Astrocyte (in vitro differentiated cells and primary cell): ENCODE results near the gene PAMR1. TPM values are rescaled to one million over a fixed set of nuclear protein-coding genes. Genes with fewer than 3 reads are reported as not detected.

Experiments used
- DNase-seq: peaks from one replicate; pipeline ENCODE4 v3.0.0-alpha.2; 2010; ENCODE audit warnings: low read depth
- FAIRE-seq: peaks from 2 replicates; lab custom pipeline; 2011; peaks lifted over from hg19 to GRCh38; lab: Jason Lieb, UNC
- H2AFZ ChIP-seq: 2 replicates; pipeline ENCODE4 v1.6.0; 2012; ENCODE audit warnings: low read depth, low read length, inconsistent platforms
- H3K27ac ChIP-seq: 2 replicates; pipeline ENCODE4 v1.5.1; 2011; ENCODE audit warnings: low read depth, low read length, inconsistent platforms
- H3K27me3 ChIP-seq: 2 replicates; pipeline ENCODE4 v1.6.0; 2011; ENCODE audit warnings: low read length, inconsistent platforms; ENCODE audit not compliant: insufficient read depth
- H3K36me3 ChIP-seq: 2 replicates; pipeline ENCODE4 v1.5.1; 2011; ENCODE audit warnings: low read length, inconsistent platforms; ENCODE audit not compliant: insufficient read depth
- H3K4me1 ChIP-seq: 2 replicates; pipeline ENCODE4 v1.5.1; 2011; ENCODE audit warnings: low read length, inconsistent platforms; ENCODE audit not compliant: insufficient read depth
- H3K4me2 ChIP-seq: 2 replicates; pipeline ENCODE4 v1.6.0; 2012; ENCODE audit warnings: low read length, inconsistent platforms
- H3K4me3 ChIP-seq: 2 replicates; pipeline ENCODE4 v1.5.1; 2011; ENCODE audit warnings: low read depth, mild to moderate bottlenecking, low read length, inconsistent platforms; ENCODE audit not compliant: insufficient read depth
- H3K79me2 ChIP-seq: 2 replicates; pipeline ENCODE4 v1.6.0; 2012; ENCODE audit warnings: mild to moderate bottlenecking, low read length, inconsistent platforms; ENCODE audit not compliant: insufficient read depth
- H3K9ac ChIP-seq: 2 replicates; pipeline ENCODE4 v1.6.0; 2012; ENCODE audit warnings: mild to moderate bottlenecking, low read length, inconsistent platforms
- H3K9me3 ChIP-seq: 2 replicates; pipeline ENCODE4 v1.5.1; 2012; ENCODE audit warnings: low read depth, mild to moderate bottlenecking, low read length, inconsistent platforms; ENCODE audit not compliant: insufficient read depth
- H4K20me1 ChIP-seq: 2 replicates; pipeline ENCODE4 v1.6.0; 2012; ENCODE audit warnings: low read length, inconsistent platforms; ENCODE audit not compliant: insufficient read depth
- H3K27ac Mint-ChIP-seq: one replicate; pipeline ENCODE4 v1.8.0; 2021; ENCODE audit warnings: mild to moderate bottlenecking, mixed read lengths; ENCODE audit not compliant: unreplicated experiment
- H3K27me3 Mint-ChIP-seq: one replicate; pipeline ENCODE4 v1.8.0; 2021; ENCODE audit warnings: low read depth, mixed read lengths; ENCODE audit not compliant: unreplicated experiment
- H3K36me3 Mint-ChIP-seq: one replicate; pipeline ENCODE4 v1.8.0; 2021; ENCODE audit warnings: low read depth, mixed read lengths; ENCODE audit not compliant: unreplicated experiment
- H3K4me1 Mint-ChIP-seq: one replicate; pipeline ENCODE4 v1.8.0; 2021; ENCODE audit warnings: low read depth, mixed read lengths; ENCODE audit not compliant: unreplicated experiment
- H3K4me3 Mint-ChIP-seq: one replicate; pipeline ENCODE4 v1.8.0; 2021; ENCODE audit warnings: mild to moderate bottlenecking, moderate library complexity, mixed read lengths; ENCODE audit not compliant: unreplicated experiment
- H3K9me3 Mint-ChIP-seq: one replicate; pipeline ENCODE4 v1.8.0; 2021; ENCODE audit warnings: mild to moderate bottlenecking, mixed read lengths; ENCODE audit not compliant: unreplicated experiment
- EZH2 ChIP-seq: IDR thresholded peaks from 2 replicates; pipeline ENCODE4 v1.6.1; 2012; ENCODE audit warnings: mild to moderate bottlenecking, low read length, inconsistent platforms; ENCODE audit not compliant: insufficient read depth
- total RNA-seq: library from RNA; stranded (reverse); gene quantifications from 2 replicates; pipeline ENCODE4 v1.2.1, GENCODE V29; 2021
- TF ChIP-seq, protein P1 (sequence below): IDR thresholded peaks from 2 replicates; pipeline ENCODE4 v1.5.1; 2011; ENCODE audit warnings: low read depth, mild to moderate bottlenecking, inconsistent platforms, low read length, moderate library complexity; ENCODE audit not compliant: insufficient read depth

Gene PAMR1
- total RNA-seq, 1 donor from 2014 or later: 12.6 TPM

DNA sequence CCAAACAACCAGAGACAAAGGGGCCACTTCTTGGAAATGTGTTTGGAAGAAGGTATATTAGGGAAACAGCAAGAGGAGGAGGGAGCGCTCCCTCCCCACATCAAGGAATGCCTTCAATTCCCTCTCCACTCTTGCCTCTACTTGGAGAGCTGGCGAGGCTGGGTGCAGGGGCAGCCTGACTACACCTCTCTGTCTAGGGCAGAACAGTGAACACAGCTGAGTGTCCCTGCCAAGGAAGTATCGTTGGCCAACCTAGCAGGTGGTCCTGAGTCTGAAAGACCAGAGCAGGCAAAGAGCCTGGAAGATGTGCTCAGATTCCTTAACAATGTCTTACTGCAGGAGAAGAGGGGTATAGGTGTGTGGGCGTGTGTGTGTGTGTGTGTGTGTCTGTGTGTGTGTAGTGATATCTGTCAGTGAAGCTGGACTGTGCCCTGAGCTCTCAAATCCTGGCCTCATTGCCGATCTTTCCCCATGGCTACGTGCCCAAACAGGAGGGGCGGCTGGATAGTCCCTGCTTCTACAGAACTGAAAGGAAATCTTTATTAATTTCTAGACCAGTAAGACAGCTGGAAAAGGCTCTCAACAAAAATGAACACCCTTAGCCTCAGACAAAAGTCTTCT is 46.8 kb downstream of the PAMR1 start:
- Histone ChIP-seq H3K79me2 (no peaks in the 10 kb centered on the region), H3K27me3 (no peaks in the 10 kb centered on the region), H3K36me3 (no peaks in the 10 kb centered on the region), H3K27ac (no peak overlapping the region), H3K9ac (no peak overlapping the region), H4K20me1 (no peaks in the 10 kb centered on the region), H3K9me3 (peaks cover 4% of the 10 kb centered on the region), H3K4me3 (no peak overlapping the region), H3K4me1 (peaks cover 4% of the 10 kb centered on the region), H2AFZ (peak overlapping the region; percentile 1), H3K4me2 (peak overlapping the region; percentile 8)
- DNase-seq (no peak), FAIRE-seq (no peak)
- Mint-ChIP-seq H3K4me1 (peaks cover 5% of the 10 kb centered on the region), H3K36me3 (peaks cover 6% of the 10 kb centered on the region), H3K9me3 (peaks cover 14% of the 10 kb centered on the region), H3K4me3 (no peak overlapping the region), H3K27me3 (peaks cover 10% of the 10 kb centered on the region), H3K27ac (no peak overlapping the region)
- TF ChIP-seq, protein P1, sequence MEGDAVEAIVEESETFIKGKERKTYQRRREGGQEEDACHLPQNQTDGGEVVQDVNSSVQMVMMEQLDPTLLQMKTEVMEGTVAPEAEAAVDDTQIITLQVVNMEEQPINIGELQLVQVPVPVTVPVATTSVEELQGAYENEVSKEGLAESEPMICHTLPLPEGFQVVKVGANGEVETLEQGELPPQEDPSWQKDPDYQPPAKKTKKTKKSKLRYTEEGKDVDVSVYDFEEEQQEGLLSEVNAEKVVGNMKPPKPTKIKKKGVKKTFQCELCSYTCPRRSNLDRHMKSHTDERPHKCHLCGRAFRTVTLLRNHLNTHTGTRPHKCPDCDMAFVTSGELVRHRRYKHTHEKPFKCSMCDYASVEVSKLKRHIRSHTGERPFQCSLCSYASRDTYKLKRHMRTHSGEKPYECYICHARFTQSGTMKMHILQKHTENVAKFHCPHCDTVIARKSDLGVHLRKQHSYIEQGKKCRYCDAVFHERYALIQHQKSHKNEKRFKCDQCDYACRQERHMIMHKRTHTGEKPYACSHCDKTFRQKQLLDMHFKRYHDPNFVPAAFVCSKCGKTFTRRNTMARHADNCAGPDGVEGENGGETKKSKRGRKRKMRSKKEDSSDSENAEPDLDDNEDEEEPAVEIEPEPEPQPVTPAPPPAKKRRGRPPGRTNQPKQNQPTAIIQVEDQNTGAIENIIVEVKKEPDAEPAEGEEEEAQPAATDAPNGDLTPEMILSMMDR: no peak
- TF ChIP-seq EZH2: no peak

DNA sequence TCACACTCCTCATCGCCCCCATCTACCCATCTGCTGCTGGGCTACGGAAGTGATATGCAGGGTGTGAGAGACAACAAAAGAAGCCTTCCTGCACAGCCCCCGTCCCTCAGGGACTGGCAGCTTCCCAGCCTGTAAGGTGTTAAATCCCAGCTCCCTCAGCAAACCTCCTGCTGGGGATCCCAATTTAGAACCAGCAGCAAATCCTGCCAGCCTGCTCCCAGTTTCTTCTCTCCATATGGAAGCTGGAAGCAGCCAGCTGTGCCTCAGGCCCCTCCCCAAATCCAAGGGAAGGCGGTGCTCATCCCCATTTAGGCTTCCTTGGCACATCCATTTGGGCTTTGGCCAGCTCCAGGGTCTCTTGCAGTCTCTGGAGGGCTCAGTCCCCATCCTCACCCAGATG is 47.5 kb downstream of the PAMR1 start:
- DNase-seq (no peak), FAIRE-seq (no peak)
- Mint-ChIP-seq H3K4me1 (no peaks in the 10 kb centered on the region), H3K36me3 (peaks cover 6% of the 10 kb centered on the region), H3K27me3 (peaks cover 11% of the 10 kb centered on the region), H3K4me3 (no peak overlapping the region), H3K9me3 (peaks cover 14% of the 10 kb centered on the region), H3K27ac (no peak overlapping the region)
- H2AFZ ChIP-seq: no peak overlapping the region
- no peaks in the 10 kb centered on the region for H4K20me1 ChIP-seq
- no peaks in the 10 kb centered on the region for H3K36me3 ChIP-seq
- peaks cover under 1% of the 10 kb centered on the region for H3K9me3 ChIP-seq
- H3K9ac ChIP-seq: no peak overlapping the region
- H3K79me2 ChIP-seq: no peaks in the 10 kb centered on the region
- no peak for TF ChIP-seq EZH2
- TF ChIP-seq, protein P1: no peak
- H3K27ac ChIP-seq: no peak overlapping the region
- no peak overlapping the region for H3K4me2 ChIP-seq
- no peak overlapping the region for H3K4me3 ChIP-seq
- no peaks in the 10 kb centered on the region for H3K4me1 ChIP-seq
- no peaks in the 10 kb centered on the region for H3K27me3 ChIP-seq

DNA sequence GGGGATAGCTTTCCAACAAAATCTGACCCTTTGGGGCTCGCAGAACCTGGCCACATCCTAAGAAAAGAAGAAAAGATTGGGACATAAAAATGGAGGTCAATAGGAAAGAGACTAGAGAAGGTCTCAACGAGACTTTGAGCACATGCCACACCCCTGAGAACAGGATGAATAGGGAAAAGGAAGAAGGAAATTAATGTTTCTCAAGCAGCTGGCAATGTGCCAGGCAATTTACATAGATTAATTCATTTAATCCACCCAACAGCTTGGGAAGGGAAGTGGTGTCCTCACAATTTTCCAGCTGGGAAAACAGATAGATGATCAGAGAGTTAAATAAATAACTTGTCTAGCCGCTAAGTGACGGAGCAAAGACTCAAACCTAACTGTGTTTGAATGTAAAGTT is 50.7 kb downstream of the PAMR1 start:
- TF ChIP-seq, protein P1: no peak
- no peak for TF ChIP-seq EZH2
- no peak for FAIRE-seq
- H3K9me3 Mint-ChIP-seq: no peaks in the 10 kb centered on the region

More for the DNA sequence above, 50.7 kb downstream of the PAMR1 start:
- H3K36me3 ChIP-seq: no peaks in the 10 kb centered on the region
- no peak overlapping the region for H3K9ac ChIP-seq
- no peaks in the 10 kb centered on the region for H3K79me2 ChIP-seq
- no peak overlapping the region for H3K4me2 ChIP-seq
- no peak overlapping the region for H3K27ac Mint-ChIP-seq
- peaks cover 26% of the 10 kb centered on the region for H3K27me3 Mint-ChIP-seq
- H3K4me3 ChIP-seq: no peak overlapping the region
- H2AFZ ChIP-seq: no peak overlapping the region
- no peaks in the 10 kb centered on the region for H3K27me3 ChIP-seq
- no peak for DNase-seq
- H3K27ac ChIP-seq: no peak overlapping the region
- no peaks in the 10 kb centered on the region for H3K9me3 ChIP-seq
- H3K36me3 Mint-ChIP-seq: peaks cover 13% of the 10 kb centered on the region
- no peaks in the 10 kb centered on the region for H4K20me1 ChIP-seq
- H3K4me1 ChIP-seq: no peaks in the 10 kb centered on the region
- H3K4me3 Mint-ChIP-seq: no peak overlapping the region
- H3K4me1 Mint-ChIP-seq: no peaks in the 10 kb centered on the region
